GM20431 (cell line): ENCODE data around the gene HECTD1.
"Not testable (repeated sequence)": the region's sequence is repeated elsewhere in the genome, so short reads cannot be mapped to it uniquely, and the experiment has no call there.

ENCODE experiments used
- in situ Hi-C: fragments of 300-500 bp; cut with MseI, MboI; formaldehyde crosslinking; loops from one replicate; pipeline ENCODE4 v1.15.0; 2020; ENCODE audit warnings: low sequenced_read_pairs; ENCODE audit not compliant: unreplicated experiment

The HECTD1 gene

GRCh38 chr14:31060253-31060875 lies 147.2 kb downstream of the HECTD1 start:
- in situ Hi-C loops = no loop called here

GRCh38 chr14:31059152-31059924 lies 148.3 kb downstream of the HECTD1 start:
- in situ Hi-C loops = no loop called here

GRCh38 chr14:31057701-31058364 lies 149.8 kb downstream of the HECTD1 start:
- in situ Hi-C loops = no loop called here

- in situ Hi-C loops = no loop called here
Measured at GRCh38 chr14:31057035-31057434, 150.6 kb downstream of the HECTD1 start.

GRCh38 chr14:31052905-31053586 lies 154.5 kb downstream of the HECTD1 start:
- in situ Hi-C loops = not testable (repeated sequence)

GRCh38 chr14:31051511-31051910 lies 156.1 kb downstream of the HECTD1 start:
- in situ Hi-C loops = no loop called here

- in situ Hi-C loops = no loop called here
Measured at GRCh38 chr14:31051023-31051422, 156.6 kb downstream of the HECTD1 start.
